Type B pancreatic cell (in vitro differentiated cells): ENCODE measurements around the gene VKORC1L1. TPM values are rescaled to one million over a fixed set of nuclear protein-coding genes. Genes with fewer than 3 reads are reported as not detected.
"Not testable (repeated sequence)": the region's sequence is repeated elsewhere in the genome, so short reads cannot be mapped to it uniquely, and the experiment has no call there.

Experiments
- DNase-seq: peaks from one replicate; pipeline ENCODE4 v3.0.0; 2021; ENCODE audit warnings: mixed read lengths; ENCODE audit not compliant: unreplicated experiment; ENCODE audit errors: extremely low spot score
- H3K27ac Mint-ChIP-seq: 2 replicates; pipeline ENCODE4 v1.8.0; 2021; ENCODE audit warnings: mild to moderate bottlenecking, mixed read lengths
- H3K27me3 Mint-ChIP-seq: 2 replicates; pipeline ENCODE4 v1.8.0; 2021; ENCODE audit warnings: mixed read lengths
- H3K36me3 Mint-ChIP-seq: 2 replicates; pipeline ENCODE4 v1.8.0; 2021; ENCODE audit warnings: mixed read lengths
- H3K4me1 Mint-ChIP-seq: one replicate; pipeline ENCODE4 v1.8.0; 2021; ENCODE audit warnings: mixed read lengths; ENCODE audit not compliant: unreplicated experiment
- H3K4me3 Mint-ChIP-seq: 2 replicates; pipeline ENCODE4 v1.8.0; 2021; ENCODE audit warnings: mild to moderate bottlenecking, mixed read lengths
- H3K9me3 Mint-ChIP-seq: 2 replicates; pipeline ENCODE4 v1.8.0; 2021; ENCODE audit warnings: mixed read lengths
- CTCF ChIP-seq: fragments of 200-600 bp; sonication (generic); conservative IDR thresholded peaks from 2 replicates; pipeline ENCODE4 v1.5.0; 2021; ENCODE audit warnings: antibody characterized with exemption, mild to moderate bottlenecking
- long read RNA-seq: library from polyadenylated mRNA; unstranded; transcript quantifications from one replicate; pipeline ENCODE4 v2.0.0, GENCODE V29; 2020
- total RNA-seq: library from RNA; stranded (reverse); gene quantifications from 2 replicates; pipeline ENCODE4 v1.2.1, GENCODE V29; 2021; ENCODE audit warnings: low replicate concordance

VKORC1L1 gene
- total RNA-seq: 26.4 and 27.3 TPM in 2 replicates
- long read RNA-seq, full-length matches to known transcripts: 3 of 15 reads
- long read RNA-seq, partial matches to known transcripts: 1 of 15 reads
- long read RNA-seq, other reads (novel, unspliced or antisense): 11 of 15 reads

DNA sequence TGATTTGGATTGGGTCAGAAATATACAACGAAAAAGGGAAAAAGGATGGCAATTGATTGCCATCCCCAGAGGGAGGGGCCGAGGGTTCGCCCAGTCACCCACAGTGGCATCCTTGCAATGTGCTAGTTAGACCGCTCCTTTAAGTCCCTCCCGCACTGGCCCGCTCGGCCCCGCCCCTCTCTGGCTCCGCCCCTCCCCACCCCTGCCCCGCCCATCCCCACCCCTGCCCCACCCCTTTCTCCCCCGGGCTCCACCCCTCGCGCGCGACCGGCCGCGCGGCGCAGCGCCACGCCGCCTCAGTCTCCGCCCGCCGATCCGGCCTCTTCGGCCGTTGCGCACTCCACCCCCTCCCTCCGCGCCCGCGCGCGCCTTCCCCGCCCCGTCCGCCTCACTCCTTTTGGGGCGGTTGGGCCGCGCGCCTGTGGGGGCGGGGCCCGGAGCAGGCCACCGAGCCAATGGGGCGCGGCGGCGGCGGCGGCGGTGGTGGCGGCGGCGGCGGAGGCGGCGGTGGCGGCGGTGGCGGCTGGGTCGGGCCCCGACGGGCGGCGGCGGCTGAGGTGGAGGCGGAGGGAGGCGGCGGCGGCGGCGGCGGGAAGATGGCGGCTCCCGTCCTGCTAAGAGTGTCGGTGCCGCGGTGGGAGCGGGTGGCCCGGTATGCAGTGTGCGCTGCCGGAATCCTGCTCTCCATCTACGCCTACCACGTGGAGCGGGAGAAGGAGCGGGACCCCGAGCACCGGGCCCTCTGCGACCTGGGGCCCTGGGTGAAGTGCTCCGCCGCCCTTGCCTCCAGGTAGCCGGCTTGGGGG lies at the start of gene VKORC1L1:
Gene VKORC1L1 (plus strand): TSS at position 299 of the 806 bp plus-strand sequence. CDS start 298 bp downstream, at position 597.
- Mint-ChIP-seq H3K36me3 (no peaks in the 10 kb centered on the region), H3K4me1 (peaks cover 3% of the 10 kb centered on the region), H3K27ac (peak within 1 kb of the TSS; percentile 86), H3K4me3 (peak within 1 kb of the TSS; percentile 92), H3K9me3 (no peaks in the 10 kb centered on the region), H3K27me3 (no peaks in the 10 kb centered on the region)
- peak; percentile 97 for DNase-seq
- TF ChIP-seq CTCF: no peak

DNA sequence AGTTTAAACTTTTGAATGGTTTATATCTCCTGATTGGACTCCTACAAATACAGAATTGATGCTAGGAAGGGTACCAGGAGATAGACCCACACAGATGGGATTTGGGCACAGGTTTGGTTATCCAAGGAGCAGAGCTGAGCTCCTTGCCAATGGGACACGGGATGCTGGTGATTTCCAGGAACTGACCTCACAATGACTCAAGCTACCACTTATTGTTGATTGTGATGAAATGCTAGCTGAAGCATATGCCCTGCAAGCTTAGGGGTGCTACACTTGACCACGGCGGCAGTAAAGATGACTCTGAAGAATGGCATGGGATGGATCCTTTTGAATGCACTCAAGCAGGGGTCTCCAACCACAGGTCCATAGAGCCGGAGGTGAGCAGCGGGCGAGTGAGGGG lies 45.5 kb upstream of the VKORC1L1 start:
- TF ChIP-seq CTCF: no peak
- Mint-ChIP-seq H3K4me1 (no peaks in the 10 kb centered on the region), H3K27me3 (no peaks in the 10 kb centered on the region), H3K4me3 (no peak overlapping the region), H3K27ac (no peak overlapping the region), H3K9me3 (no peaks in the 10 kb centered on the region), H3K36me3 (no peaks in the 10 kb centered on the region)
- no peak for DNase-seq

DNA sequence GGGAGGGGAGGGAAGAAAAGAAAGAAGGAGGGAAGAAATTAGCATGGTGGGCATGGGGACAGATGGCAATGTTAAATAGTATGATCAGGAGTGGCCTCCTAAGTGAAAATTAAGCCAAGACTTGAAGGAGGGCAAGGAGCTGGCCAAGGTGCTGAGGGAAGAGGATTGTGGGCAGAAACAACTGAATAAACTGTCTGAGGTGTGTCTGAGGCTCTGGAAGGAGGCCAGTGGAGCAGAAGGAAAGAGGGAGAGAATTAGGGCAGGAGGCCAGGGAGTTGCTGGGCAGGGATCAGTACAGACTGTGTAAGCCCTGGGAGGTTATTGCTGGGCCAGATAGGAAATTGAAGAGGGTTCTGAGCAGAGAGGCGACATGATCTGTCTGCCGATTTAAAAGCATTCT lies 40.6 kb upstream of the VKORC1L1 start:
- Mint-ChIP-seq H3K4me3 (no peak overlapping the region), H3K9me3 (no peaks in the 10 kb centered on the region), H3K4me1 (no peaks in the 10 kb centered on the region), H3K36me3 (no peaks in the 10 kb centered on the region), H3K27me3 (no peaks in the 10 kb centered on the region), H3K27ac (no peak overlapping the region)
- DNase-seq: no peak
- TF ChIP-seq CTCF: no peak

DNA sequence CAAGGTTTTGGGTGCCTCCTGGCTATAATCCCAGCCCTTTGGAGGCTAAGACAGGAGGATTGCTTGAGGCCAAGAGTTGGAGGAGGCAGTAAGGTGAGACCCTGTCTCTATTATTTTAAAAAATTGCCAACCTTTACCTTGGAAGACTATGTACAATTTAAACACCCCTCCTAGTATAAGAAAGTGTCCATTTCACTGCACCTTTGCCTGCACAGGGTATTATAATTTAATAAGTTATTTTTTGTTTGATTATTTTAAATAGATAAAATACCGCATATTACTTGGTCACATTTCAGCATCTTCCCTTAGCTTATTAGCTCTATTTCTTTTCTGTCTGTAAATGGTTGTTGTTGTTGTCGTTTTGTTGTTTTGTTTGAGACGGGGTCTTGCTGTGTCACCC lies 36.2 kb upstream of the VKORC1L1 start:
- not testable (repeated sequence) for H3K27ac Mint-ChIP-seq, DNase-seq, H3K36me3 Mint-ChIP-seq, H3K27me3 Mint-ChIP-seq, H3K4me3 Mint-ChIP-seq, H3K9me3 Mint-ChIP-seq, H3K4me1 Mint-ChIP-seq

DNA sequence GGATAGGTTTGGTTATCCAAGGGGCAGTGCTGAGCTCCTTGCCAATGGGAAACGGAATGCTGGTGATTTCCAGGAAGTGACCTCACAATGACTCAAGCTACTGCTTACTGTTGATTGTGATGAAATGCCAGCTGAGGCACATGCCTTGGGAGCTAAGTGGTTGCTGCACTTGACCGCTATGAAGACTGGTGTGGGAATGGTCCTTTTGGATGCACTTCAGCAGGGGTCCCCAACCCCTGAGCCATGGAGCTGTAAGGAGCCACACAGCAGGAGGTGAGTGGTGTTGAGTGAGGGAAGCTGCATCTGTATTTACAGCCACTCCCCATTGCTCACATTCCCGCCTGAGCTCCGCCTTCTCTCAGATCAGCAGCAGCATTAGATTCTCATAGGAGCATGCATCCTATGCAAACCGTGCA lies 35.3 kb upstream of the VKORC1L1 start:
- DNase-seq, H3K9me3 Mint-ChIP-seq, H3K27me3 Mint-ChIP-seq, H3K4me1 Mint-ChIP-seq, H3K36me3 Mint-ChIP-seq, H3K4me3 Mint-ChIP-seq: not testable (repeated sequence)
- peak overlapping the region; percentile 88 for H3K27ac Mint-ChIP-seq

DNA sequence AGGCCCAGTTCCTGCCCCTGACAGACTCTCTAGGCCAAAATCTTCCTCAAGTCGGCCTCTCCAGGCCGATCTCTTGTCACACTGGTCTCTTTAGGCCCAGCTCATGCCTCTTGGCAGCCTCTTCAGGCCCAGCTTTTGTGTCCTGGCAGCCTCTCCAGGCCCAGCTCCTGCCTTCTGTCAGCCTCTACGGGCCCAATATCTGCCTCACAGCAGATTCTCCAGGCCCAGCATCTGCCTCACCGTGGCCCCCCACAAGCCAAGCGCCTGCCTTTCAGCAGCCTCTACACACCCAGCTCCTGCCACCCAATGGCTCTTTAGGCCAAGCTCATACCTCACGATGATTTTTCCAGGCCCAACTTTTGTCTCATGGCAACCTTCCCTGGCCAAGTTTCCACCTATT lies 33.0 kb upstream of the VKORC1L1 start:
- Mint-ChIP-seq H3K9me3 (no peaks in the 10 kb centered on the region), H3K27ac (no peak overlapping the region), H3K36me3 (no peaks in the 10 kb centered on the region), H3K4me1 (no peaks in the 10 kb centered on the region), H3K27me3 (no peaks in the 10 kb centered on the region), H3K4me3 (no peak overlapping the region)
- no peak for TF ChIP-seq CTCF
- no peak for DNase-seq
